GM23338 (cell line): ENCODE measurements around the gene DUS3L. TPM values are rescaled to one million over a fixed set of nuclear protein-coding genes. Genes with fewer than 3 reads are reported as not detected.

Experiments
- ATAC-seq: fragments of 200-7000 bp; cut with Tn5 transposase; 3 replicates; pipeline ENCODE4 v1.9.1; 2020
- DNase-seq: peaks from one replicate; pipeline ENCODE4 v3.0.0-alpha.2; 2015; ENCODE audit warnings: low spot score
- H2AFZ ChIP-seq: fragments of 200-600 bp; sonication (generic); 2 replicates; pipeline ENCODE4 v1.8.0; 2016; ENCODE audit warnings: antibody characterized with exemption, mild to moderate bottlenecking, moderate library complexity
- H3F3A ChIP-seq: fragments of 200-600 bp; sonication (generic); replicated peaks from 2 replicates; pipeline ENCODE4 v1.8.0; 2017; ENCODE audit warnings: antibody characterized with exemption, mixed run types, low read depth
- H3K27ac ChIP-seq: fragments of 200-600 bp; sonication (generic); 2 replicates; pipeline ENCODE4 v1.6.1; 2016; ENCODE audit warnings: low read depth
- H3K27me3 ChIP-seq: fragments of 200-600 bp; sonication (generic); 2 replicates; pipeline ENCODE4 v1.8.0; 2016; ENCODE audit warnings: mild to moderate bottlenecking, mixed run types, moderate library complexity; ENCODE audit not compliant: insufficient read depth
- H3K36me3 ChIP-seq: fragments of 200-600 bp; sonication (generic); 2 replicates; pipeline ENCODE4 v1.8.0; 2016; ENCODE audit warnings: mild to moderate bottlenecking; ENCODE audit not compliant: insufficient read depth
- H3K4me1 ChIP-seq: fragments of 200-600 bp; sonication (generic); 2 replicates; pipeline ENCODE4 v1.8.0; 2016; ENCODE audit warnings: mild to moderate bottlenecking, moderate library complexity; ENCODE audit not compliant: insufficient read depth
- H3K4me2 ChIP-seq: fragments of 200-600 bp; sonication (generic); 2 replicates; pipeline ENCODE4 v1.7.1; 2017; ENCODE audit warnings: mixed run types
- H3K4me3 ChIP-seq: fragments of 200-600 bp; sonication (generic); 2 replicates; pipeline ENCODE4 v1.6.1; 2016; ENCODE audit warnings: mixed run types
- H3K79me2 ChIP-seq: fragments of 200-600 bp; sonication (generic); replicated peaks from 2 replicates; pipeline ENCODE4 v1.8.0; 2017; ENCODE audit warnings: mild to moderate bottlenecking; ENCODE audit not compliant: insufficient read depth
- H3K9me2 ChIP-seq: fragments of 200-600 bp; sonication (generic); 2 replicates; pipeline ENCODE4 v1.8.0; 2017; ENCODE audit not compliant: insufficient read depth
- H4K20me1 ChIP-seq: fragments of 200-600 bp; sonication (generic); replicated peaks from 2 replicates; pipeline ENCODE4 v1.8.0; 2017; ENCODE audit warnings: mild to moderate bottlenecking; ENCODE audit not compliant: insufficient read depth
- H3K27ac Mint-ChIP-seq: 2 replicates; pipeline ENCODE4 v1.8.0; 2020; ENCODE audit warnings: inconsistent platforms, mild to moderate bottlenecking, moderate library complexity, mixed read lengths
- H3K27me3 Mint-ChIP-seq: 3 replicates; pipeline ENCODE4 v1.8.0; 2022; ENCODE audit warnings: low read depth, mild to moderate bottlenecking, moderate library complexity, mixed read lengths, inconsistent platforms; ENCODE audit not compliant: insufficient read depth, poor library complexity
- H3K36me3 Mint-ChIP-seq: 3 replicates; pipeline ENCODE4 v1.8.0; 2021; ENCODE audit warnings: low read depth, mild to moderate bottlenecking, inconsistent platforms, moderate library complexity, mixed read lengths
- H3K4me1 Mint-ChIP-seq: 3 replicates; pipeline ENCODE4 v1.8.0; 2020; ENCODE audit warnings: mild to moderate bottlenecking, inconsistent platforms, mixed read lengths
- H3K4me3 Mint-ChIP-seq: 3 replicates; pipeline ENCODE4 v1.8.0; 2021; ENCODE audit warnings: moderate library complexity, mild to moderate bottlenecking, inconsistent platforms, mixed read lengths
- H3K9me3 Mint-ChIP-seq: 3 replicates; pipeline ENCODE4 v1.8.0; 2020; ENCODE audit warnings: moderate library complexity, mild to moderate bottlenecking, inconsistent platforms, mixed read lengths
- CREB1 ChIP-seq: fragments of 250-450 bp; sonication (Bioruptor Pico); IDR thresholded peaks from 2 replicates; pipeline ENCODE4 v1.5.0; 2020; ENCODE audit warnings: low read depth, mild to moderate bottlenecking, moderate library complexity
- ETS1 ChIP-seq: IDR thresholded peaks from 2 replicates; pipeline ENCODE4 v1.6.1; 2016; ENCODE audit warnings: antibody characterized with exemption
- EZH2 ChIP-seq: fragments of 200-600 bp; sonication (generic); IDR thresholded peaks from one replicate; pipeline ENCODE4 v1.8.0; 2017; ENCODE audit warnings: antibody characterized with exemption, mild to moderate bottlenecking, low read depth; ENCODE audit not compliant: unreplicated experiment
- EZH2phosphoT487 ChIP-seq: fragments of 200-600 bp; sonication (generic); IDR thresholded peaks from one replicate; pipeline ENCODE4 v1.8.1; 2018; ENCODE audit warnings: antibody characterized with exemption; ENCODE audit not compliant: unreplicated experiment
- JUNB ChIP-seq: IDR thresholded peaks from one replicate; pipeline ENCODE4 v1.6.1; 2016; ENCODE audit warnings: antibody characterized with exemption; ENCODE audit not compliant: unreplicated experiment
- POLR2AphosphoS5 ChIP-seq: IDR thresholded peaks from 2 replicates; pipeline ENCODE4 v1.6.1; 2016; ENCODE audit warnings: antibody characterized with exemption, low read depth
- REST ChIP-seq: IDR thresholded peaks from one replicate; pipeline ENCODE4 v1.6.1; 2018; ENCODE audit warnings: antibody characterized with exemption; ENCODE audit not compliant: unreplicated experiment
- STAT1 ChIP-seq: IDR thresholded peaks from one replicate; pipeline ENCODE4 v1.6.1; 2016; ENCODE audit warnings: antibody characterized with exemption; ENCODE audit not compliant: unreplicated experiment
- ZNF114 ChIP-seq: fragments of 250-450 bp; sonication (Bioruptor Pico); IDR thresholded peaks from 2 replicates; pipeline ENCODE4 v1.5.0; 2020; ENCODE audit warnings: mild to moderate bottlenecking, moderate library complexity
- ZNF331 ChIP-seq: fragments of 250-450 bp; sonication (Bioruptor Pico); IDR thresholded peaks from 2 replicates; pipeline ENCODE4 v1.5.0; 2020; ENCODE audit warnings: low read depth, mild to moderate bottlenecking, moderate library complexity
- ZNF462 ChIP-seq: fragments of 250-450 bp; sonication (Bioruptor Pico); IDR thresholded peaks from 2 replicates; pipeline ENCODE4 v1.5.0; 2020; ENCODE audit warnings: mild to moderate bottlenecking, moderate library complexity
- polyA plus RNA-seq: library from polyadenylated mRNA; unstranded; fragments of >200 nt; fragmentation: Nextera tagmentation; extraction: Ambion mirVana; gene quantifications from 2 replicates; pipeline ENCODE4 v1.2.1, GENCODE V29; 2016
- total RNA-seq: library from RNA; depleted of rRNA; stranded (reverse); fragments of >200 nt; shearing (Covaris generic); gene quantifications from 2 replicates; pipeline ENCODE4 v1.2.3, GENCODE V29; 2014
- TF ChIP-seq, protein P1 (sequence below), 2 experiments: fragments of 200-600 bp in 1 of 2; sonication (generic) in 1 of 2; conservative IDR thresholded peaks; 2 replicates each; pipeline versions ENCODE4 v1.5.1 to v1.6.1; 2016 to 2017; ENCODE audit warnings: antibody characterized with exemption in 2 of 2, low read depth in 2 of 2, mild to moderate bottlenecking in 2 of 2, moderate library complexity in 1 of 2

The DUS3L gene
- total and polyA plus RNA-seq, 2 experiments from 2014 or later: 26.2 to 53.0 TPM

DNA sequence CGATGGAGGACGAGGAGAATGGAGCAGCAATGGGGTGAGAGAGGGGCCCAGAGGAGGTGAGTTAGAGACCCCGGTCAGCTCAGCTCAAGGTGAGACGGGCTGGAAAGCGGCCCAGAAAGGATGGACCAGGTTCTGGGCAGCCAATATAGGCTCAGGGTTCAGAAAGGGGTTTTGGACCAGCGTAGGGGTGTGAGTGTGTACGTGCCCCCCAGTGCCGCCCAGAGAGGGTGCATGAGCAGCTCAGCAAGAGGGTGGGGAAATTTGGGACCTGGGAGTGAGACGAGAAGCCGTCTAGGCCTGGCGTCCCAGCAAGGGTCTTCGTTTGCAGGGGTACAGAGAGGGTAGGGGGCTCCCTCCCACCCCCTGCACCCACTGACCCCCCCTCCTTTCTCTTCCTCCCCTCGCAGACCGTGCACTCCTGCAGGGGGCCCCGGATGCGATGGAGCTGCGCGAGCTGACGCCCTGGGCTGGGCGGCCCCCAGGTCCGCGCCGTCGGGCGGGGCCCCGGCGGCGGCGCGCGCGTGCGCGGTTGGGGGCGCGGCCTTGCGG is 36.5 kb upstream of the DUS3L start:
- Histone ChIP-seq H3F3A (no peaks in the 10 kb centered on the region), H3K27me3 (no peaks in the 10 kb centered on the region), H3K9me2 (no peaks in the 10 kb centered on the region), H3K79me2 (no peaks in the 10 kb centered on the region), H4K20me1 (no peaks in the 10 kb centered on the region), H3K4me2 (peak overlapping the region; percentile 73), H3K4me3 (peak overlapping the region; percentile 86), H2AFZ (no peak overlapping the region), H3K27ac (no peak overlapping the region), H3K4me1 (peaks cover 4% of the 10 kb centered on the region; the same call in 1 of the 2 replicates), H3K36me3 (no peaks in the 10 kb centered on the region)
- Mint-ChIP-seq H3K27me3 (peaks cover 25% of the 10 kb centered on the region), H3K4me1 (peaks cover 7% of the 10 kb centered on the region), H3K27ac (no peak overlapping the region), H3K9me3 (0 out of 3 replicates have a peak, but pooled peaks cover 2% of the 10 kb centered on the region), H3K4me3 (peak overlapping the region; percentile 95), H3K36me3 (no peaks in the 10 kb centered on the region)
- DNase-seq (no peak), ATAC-seq (no peak)
- TF ChIP-seq JUNB: no peak
- no peak for TF ChIP-seq ZNF462 (CRISPR knock-in tag)
- TF ChIP-seq POLR2AphosphoS5: no peak
- no peak for TF ChIP-seq ETS1
- no peak for TF ChIP-seq ZNF331 (CRISPR knock-in tag)
- no peak for TF ChIP-seq REST
- no peak for TF ChIP-seq CREB1 (CRISPR knock-in tag)
- no peak for TF ChIP-seq EZH2
- no peak for TF ChIP-seq EZH2phosphoT487
- TF ChIP-seq ZNF114 (CRISPR knock-in tag): no peak
- TF ChIP-seq, protein P1, sequence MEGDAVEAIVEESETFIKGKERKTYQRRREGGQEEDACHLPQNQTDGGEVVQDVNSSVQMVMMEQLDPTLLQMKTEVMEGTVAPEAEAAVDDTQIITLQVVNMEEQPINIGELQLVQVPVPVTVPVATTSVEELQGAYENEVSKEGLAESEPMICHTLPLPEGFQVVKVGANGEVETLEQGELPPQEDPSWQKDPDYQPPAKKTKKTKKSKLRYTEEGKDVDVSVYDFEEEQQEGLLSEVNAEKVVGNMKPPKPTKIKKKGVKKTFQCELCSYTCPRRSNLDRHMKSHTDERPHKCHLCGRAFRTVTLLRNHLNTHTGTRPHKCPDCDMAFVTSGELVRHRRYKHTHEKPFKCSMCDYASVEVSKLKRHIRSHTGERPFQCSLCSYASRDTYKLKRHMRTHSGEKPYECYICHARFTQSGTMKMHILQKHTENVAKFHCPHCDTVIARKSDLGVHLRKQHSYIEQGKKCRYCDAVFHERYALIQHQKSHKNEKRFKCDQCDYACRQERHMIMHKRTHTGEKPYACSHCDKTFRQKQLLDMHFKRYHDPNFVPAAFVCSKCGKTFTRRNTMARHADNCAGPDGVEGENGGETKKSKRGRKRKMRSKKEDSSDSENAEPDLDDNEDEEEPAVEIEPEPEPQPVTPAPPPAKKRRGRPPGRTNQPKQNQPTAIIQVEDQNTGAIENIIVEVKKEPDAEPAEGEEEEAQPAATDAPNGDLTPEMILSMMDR (conservative IDR thresholded peaks at IDR 0.05; ENCODE audit: low read depth in 2 of 2): no peak
- no peak for TF ChIP-seq STAT1
